ENCODE data around the gene PSG7. TPM values are rescaled to one million over a fixed set of nuclear protein-coding genes. Genes with fewer than 3 reads are reported as not detected.
"Not testable (repeated sequence)": the region's sequence is repeated elsewhere in the genome, so short reads cannot be mapped to it uniquely, and the experiment has no call there.

PSG7 gene
- not detected for total RNA-seq

- not testable (repeated sequence) for FAIRE-seq; DNase-seq (ENCODE audit: low spot score in 2 of 2)
These were observed at the start of gene PSG7 for GRCh38 chr19:42937107-42937506. TSS of gene PSG7 (minus strand) at chr19:42937207. CDS start at chr19:42937076, 131 bp downstream.

GRCh38 chr19:42985588-42985987, 48.6 kb upstream of the PSG7 start:
- DNase-seq (ENCODE audit: low spot score in 2 of 2) (no peak), FAIRE-seq (no peak)

DNA sequence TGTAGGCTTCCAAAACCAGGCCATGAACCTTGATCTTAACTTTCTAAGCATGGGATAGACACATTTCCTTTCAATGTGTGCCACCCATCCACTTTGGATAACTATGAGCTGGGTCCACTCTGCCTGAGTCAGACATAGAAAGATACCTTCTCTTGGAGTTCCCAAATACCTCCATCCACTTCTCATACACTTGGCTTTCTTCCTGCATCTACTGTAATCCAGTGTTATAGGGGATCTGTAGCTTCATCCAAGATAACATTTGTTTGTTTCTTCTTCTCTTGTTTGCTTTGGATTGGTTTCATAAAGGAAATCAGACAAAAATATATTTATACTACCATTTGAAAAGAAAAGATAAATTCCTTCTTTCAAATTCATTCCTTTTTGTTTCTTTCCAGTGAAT, 45.1 kb upstream of the PSG7 start:
- DNase-seq (ENCODE audit: low spot score in 2 of 2); FAIRE-seq: not testable (repeated sequence)

DNA sequence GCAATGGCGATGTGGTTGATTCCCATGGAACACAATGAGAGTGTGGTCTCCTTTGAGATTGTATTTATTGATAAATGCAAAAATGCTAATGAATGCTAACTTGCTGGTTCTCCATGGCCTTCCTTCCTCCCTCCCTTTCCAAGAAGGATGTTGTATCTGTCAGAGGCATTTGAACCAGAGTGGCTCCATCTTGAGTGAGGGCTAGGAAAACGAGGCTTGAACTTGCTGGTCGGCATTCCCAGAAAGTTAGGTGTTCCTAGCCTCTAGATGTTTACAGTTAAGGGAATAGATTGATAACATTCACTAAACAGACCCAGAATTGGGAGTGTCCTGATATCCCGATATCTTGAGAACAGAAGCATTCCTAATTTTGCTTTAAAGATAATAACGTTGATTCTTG, 34.4 kb upstream of the PSG7 start:
- not testable (repeated sequence) for FAIRE-seq; DNase-seq (ENCODE audit: low spot score in 2 of 2)

DNA sequence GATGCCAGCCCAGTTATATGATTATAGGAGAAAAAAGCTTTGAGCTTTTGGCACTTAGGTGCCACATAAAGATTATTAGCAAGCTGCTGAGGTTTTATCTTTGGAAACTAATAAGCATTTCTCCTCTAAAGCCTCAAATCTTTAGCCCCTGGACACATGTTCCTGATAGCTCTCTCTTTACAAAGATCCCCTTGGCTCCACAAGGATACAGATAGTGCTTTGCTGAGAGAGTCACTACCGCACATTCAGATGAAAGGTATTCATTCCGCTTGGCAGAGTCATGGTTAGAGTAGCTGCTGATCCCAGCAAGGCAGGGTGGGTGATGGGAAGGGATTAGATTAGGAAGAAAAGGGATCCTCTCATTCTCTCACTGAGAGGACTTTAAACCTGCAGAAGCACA, 28.2 kb upstream of the PSG7 start:
- FAIRE-seq, result no peak
- no peak for DNase-seq (ENCODE audit: low spot score in 2 of 2)

GRCh38 chr19:42961119-42961518, 24.1 kb upstream of the PSG7 start:
- FAIRE-seq (no peak), DNase-seq (ENCODE audit: low spot score in 2 of 2) (no peak)

GRCh38 chr19:42952126-42952525, 15.1 kb upstream of the PSG7 start:
- DNase-seq (ENCODE audit: low spot score in 2 of 2); FAIRE-seq: not testable (repeated sequence)

DNA sequence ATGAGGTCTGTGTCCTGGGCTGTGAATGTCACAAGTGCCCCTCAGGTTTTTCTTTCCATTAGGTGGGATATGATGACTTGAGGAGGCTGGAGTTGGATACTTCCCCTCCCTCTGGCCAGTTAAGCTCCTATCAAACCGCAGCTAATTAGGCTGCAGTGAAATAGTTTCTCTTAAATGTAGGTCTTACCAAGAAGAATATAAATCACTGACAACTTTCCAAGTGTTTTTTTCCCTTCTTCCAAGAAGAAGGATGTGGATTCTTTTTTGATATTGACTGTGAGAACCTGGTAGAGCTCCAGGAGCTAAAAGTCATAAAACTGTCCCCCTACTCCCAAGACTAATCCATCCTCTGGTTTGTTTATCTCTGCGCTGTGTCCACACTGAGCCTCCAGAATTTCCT, 14.5 kb upstream of the PSG7 start:
- not testable (repeated sequence) for DNase-seq (ENCODE audit: low spot score in 2 of 2); FAIRE-seq

GRCh38 chr19:42942187-42942789, 5.3 kb upstream of the PSG7 start:
- FAIRE-seq (no peak), DNase-seq (ENCODE audit: low spot score in 2 of 2) (no peak)

GRCh38 chr19:42934726-42935125, 2.3 kb downstream of the PSG7 start:
- DNase-seq (ENCODE audit: low spot score in 2 of 2); FAIRE-seq: not testable (repeated sequence)

- not testable (repeated sequence) for FAIRE-seq; DNase-seq (ENCODE audit: low spot score in 2 of 2)
These were observed 2.8 kb downstream of the PSG7 start for GRCh38 chr19:42934183-42934582.

DNA sequence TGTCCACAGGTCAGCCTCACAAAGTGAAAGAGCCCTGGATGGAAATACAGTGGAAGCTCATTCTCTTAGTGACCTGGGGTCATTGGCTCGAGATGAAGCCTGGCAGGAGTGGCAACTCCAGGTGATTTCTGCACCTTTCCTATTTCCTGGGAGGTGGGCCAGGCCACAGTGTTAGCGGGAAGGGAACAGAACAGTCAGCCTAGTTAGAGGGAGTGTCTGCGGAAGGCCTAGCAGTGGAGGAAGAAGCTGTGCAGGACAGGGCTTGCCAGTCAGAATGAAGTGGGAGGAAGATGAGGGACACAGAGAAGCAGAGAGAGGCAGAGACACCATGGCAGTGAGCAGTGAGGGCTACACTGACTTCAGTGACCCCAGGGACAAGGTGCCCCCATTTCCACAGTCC, 3.6 kb downstream of the PSG7 start:
- FAIRE-seq; DNase-seq (ENCODE audit: low spot score in 2 of 2): not testable (repeated sequence)

DNA sequence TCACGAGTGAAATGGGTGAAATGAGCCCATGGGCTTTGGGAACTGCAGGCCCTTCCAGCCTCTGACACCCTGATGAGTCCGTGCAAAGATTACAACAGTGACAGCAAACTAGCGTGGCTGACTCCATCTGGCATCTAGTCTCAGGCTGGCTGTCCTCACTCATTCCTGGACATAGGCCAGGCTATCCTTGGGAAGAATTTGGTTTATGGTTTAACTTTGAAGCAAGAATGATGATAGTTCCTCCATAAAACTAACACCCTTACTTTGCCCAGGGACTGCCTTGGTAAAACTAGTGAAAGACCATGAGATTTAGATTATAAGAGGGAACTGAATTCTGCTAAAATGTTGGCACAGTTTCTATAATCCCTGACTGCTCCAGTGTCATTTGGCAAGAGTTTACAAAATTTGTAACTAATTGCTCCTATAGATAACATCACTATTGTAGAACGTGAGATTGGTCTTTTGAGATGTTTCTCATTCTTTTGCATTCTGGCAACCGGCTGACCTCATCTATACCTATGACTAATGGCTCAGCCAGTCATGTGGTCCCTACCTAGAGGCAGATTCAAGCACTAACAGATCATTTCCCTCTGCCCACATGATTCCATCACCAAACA, 4.4 kb downstream of the PSG7 start:
- not testable (repeated sequence) for DNase-seq (ENCODE audit: low spot score in 2 of 2); FAIRE-seq

GRCh38 chr19:42930214-42930613, 6.8 kb downstream of the PSG7 start:
- FAIRE-seq; DNase-seq (ENCODE audit: low spot score in 2 of 2): not testable (repeated sequence)

DNA sequence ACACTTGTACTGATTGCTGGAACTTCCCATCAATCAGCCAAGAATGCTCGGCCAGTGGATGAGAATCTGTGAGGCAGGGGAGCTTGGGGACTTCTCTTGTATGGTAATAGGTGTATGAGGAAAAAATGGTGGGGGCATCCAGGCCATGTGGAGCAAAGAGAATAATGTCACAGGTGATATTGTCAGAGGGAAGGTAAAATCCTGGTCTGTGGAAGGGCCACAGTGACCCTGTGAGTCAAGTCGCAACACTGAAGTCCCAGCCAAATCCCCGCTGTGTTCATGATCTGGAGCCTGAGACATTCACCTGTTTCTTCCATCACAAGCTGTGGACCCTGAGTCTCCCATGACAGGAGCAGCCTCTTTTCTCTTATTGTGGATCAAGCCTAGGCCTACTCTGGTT, 8.1 kb downstream of the PSG7 start:
- no peak for DNase-seq (ENCODE audit: low spot score in 2 of 2)
- no peak for FAIRE-seq

DNA sequence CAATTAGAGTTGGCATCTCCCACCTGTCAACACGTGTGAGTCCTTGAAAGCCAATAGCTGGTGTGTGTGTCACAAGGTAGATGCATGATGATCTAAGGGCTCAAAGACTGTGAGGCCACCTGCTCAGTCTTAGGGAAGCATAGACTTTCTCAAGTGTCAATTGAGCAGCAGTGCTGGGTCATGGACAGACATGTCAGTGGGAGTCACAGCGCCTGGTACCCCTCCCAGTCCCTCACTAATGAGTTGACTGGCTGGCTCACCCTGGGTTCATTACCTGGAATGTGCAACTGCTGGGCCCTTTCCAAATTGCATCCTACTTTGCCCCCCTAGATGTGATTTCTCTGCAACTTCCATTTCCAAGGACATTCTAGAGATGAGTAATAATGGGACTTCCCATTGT, 10.2 kb downstream of the PSG7 start:
- no peak for FAIRE-seq
- DNase-seq (ENCODE audit: low spot score in 2 of 2), result no peak

- FAIRE-seq, result not testable (repeated sequence)
These were observed 13.9 kb downstream of the PSG7 start for GRCh38 chr19:42923106-42923505.

GRCh38 chr19:42920971-42921370, 16.0 kb downstream of the PSG7 start:
- FAIRE-seq; DNase-seq (ENCODE audit: low spot score in 2 of 2): not testable (repeated sequence)

More at GRCh38 chr19:42923106-42923505, 13.9 kb downstream of the PSG7 start:
- DNase-seq (ENCODE audit: low spot score in 2 of 2), result not testable (repeated sequence)

GRCh38 chr19:42919757-42920079, 17.3 kb downstream of the PSG7 start:
- FAIRE-seq (no peak), DNase-seq (ENCODE audit: low spot score in 2 of 2) (no peak)

DNA sequence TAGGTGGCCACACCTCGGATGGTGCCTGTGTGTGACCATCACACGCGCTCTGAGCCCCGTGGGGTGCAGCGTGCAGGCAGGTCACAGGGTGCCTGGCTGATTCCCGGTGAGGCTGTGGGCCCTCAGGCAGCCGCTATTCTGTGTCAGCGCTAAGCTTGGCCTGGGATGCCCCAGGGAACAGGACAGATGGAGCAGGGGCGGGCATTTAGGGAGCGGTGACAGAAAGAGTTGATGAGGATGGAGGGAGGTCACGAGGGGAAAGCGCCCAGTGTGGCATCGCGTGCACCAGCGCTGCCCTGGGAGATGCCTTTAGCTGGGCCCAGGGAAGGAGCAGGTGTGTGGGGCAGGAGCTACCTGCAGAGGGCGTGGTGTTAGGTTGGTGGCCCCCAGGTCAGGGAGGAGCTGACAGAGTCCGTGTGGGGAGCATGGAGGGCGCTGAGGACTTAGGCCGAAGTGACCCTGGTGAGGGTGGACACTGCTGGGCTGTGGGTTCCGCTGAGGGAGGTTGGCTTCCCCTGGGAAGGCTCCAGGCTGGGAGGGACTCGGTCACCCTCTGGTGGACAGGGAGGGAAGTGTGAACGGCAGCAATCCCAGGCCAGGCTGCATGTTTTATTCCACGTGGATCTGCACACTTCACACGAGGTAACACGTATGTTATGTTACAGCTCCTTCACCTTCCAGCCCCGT, 17.8 kb downstream of the PSG7 start:
- FAIRE-seq; DNase-seq (ENCODE audit: low spot score in 2 of 2): not testable (repeated sequence)

DNA sequence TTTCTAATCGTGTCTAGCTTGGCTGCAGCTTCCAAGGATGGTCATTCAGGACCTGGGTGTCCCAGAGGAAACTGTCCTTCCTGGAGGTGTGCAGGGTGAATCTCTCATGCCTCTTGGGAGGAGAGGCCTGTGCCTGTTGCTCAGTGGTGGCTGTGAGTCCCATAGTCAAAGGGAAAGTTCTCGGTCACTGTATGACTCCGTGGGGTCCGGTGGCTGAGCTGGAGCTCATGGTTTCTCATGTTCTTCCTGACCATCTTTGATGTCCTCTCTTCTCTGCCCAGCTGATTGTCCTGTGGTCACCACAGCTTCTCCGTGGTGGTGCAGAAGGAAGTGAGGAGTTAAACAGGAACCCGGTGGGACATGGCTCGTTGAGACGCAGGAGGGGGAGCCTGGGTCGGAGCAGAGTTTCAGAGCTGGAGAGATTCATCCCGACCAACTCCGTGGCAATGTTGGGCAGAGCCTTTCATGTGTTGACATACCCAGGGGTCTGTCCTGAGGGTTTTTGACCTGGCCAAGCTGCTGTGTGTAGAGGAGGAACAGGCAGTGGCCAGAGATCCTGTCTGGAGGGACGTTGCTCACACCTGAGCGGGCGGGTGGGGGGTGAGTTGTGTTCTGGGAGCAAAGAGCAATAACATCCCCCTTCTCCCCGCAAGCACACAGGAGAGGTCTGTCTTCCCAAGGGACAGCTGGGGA, 18.5 kb downstream of the PSG7 start:
- not testable (repeated sequence) for DNase-seq (ENCODE audit: low spot score in 2 of 2)

More for the DNA sequence above, 18.5 kb downstream of the PSG7 start:
- not testable (repeated sequence) for FAIRE-seq
